DOHH2 (cell line): ENCODE data around the gene CEP85.

Source experiments
- H3F3A ChIP-seq: fragments of 200-600 bp; sonication (generic), shearing (Covaris generic); 2 replicates; pipeline ENCODE4 v1.6.0; 2016; ENCODE audit warnings: antibody characterized with exemption, mild to moderate bottlenecking; ENCODE audit not compliant: control insufficient read depth, insufficient read depth
- H3K27ac ChIP-seq: fragments of 200-600 bp; sonication (generic); 2 replicates; pipeline ENCODE4 v1.5.1; 2014; ENCODE audit warnings: low read depth, mild to moderate bottlenecking, low read length, moderate library complexity
- H3K27me3 ChIP-seq: fragments of 200-600 bp; sonication (generic); 2 replicates; pipeline ENCODE4 v1.6.1; 2014; ENCODE audit warnings: mild to moderate bottlenecking, low read length, mixed read lengths; ENCODE audit not compliant: control insufficient read depth
- H3K36me3 ChIP-seq: fragments of 200-600 bp; sonication (generic); 2 replicates; pipeline ENCODE4 v1.6.1; 2014; ENCODE audit warnings: mild to moderate bottlenecking, low read length, moderate library complexity, mixed read lengths; ENCODE audit not compliant: control insufficient read depth
- H3K4me1 ChIP-seq: fragments of 200-600 bp; sonication (generic); 2 replicates; pipeline ENCODE4 v1.6.1; 2014; ENCODE audit warnings: mild to moderate bottlenecking, low read length, mixed read lengths; ENCODE audit not compliant: control insufficient read depth
- H3K4me2 ChIP-seq: fragments of 200-600 bp; sonication (generic); 2 replicates; pipeline ENCODE4 v1.6.0; 2014; ENCODE audit warnings: mild to moderate bottlenecking, low read length, moderate library complexity
- H3K4me3 ChIP-seq: fragments of 200-600 bp; sonication (generic); 2 replicates; pipeline ENCODE4 v1.5.1; 2014; ENCODE audit warnings: mild to moderate bottlenecking, low read length, mixed read lengths
- H3K79me2 ChIP-seq: fragments of 200-600 bp; sonication (generic); 2 replicates; pipeline ENCODE4 v1.6.1; 2014; ENCODE audit warnings: mild to moderate bottlenecking, low read length, mixed read lengths; ENCODE audit not compliant: control insufficient read depth
- H3K9me2 ChIP-seq: fragments of 200-600 bp; sonication (generic); replicated peaks from 2 replicates; pipeline ENCODE4 v1.6.1; 2014; ENCODE audit warnings: mild to moderate bottlenecking, low read length, mixed read lengths; ENCODE audit not compliant: control insufficient read depth
- H3K9me3 ChIP-seq: fragments of 200-600 bp; sonication (generic); 2 replicates; pipeline ENCODE4 v1.6.1; 2014; ENCODE audit warnings: antibody characterized with exemption, low read length, mixed read lengths; ENCODE audit not compliant: control insufficient read depth, insufficient read depth
- H4K20me1 ChIP-seq: fragments of 200-600 bp; sonication (generic); 2 replicates; pipeline ENCODE4 v1.6.0; 2014; ENCODE audit warnings: low read depth, mild to moderate bottlenecking, antibody characterized with exemption, low read length, moderate library complexity; ENCODE audit not compliant: control insufficient read depth, insufficient read depth
- CTCF ChIP-seq: fragments of 200-600 bp; sonication (generic); IDR thresholded peaks from one replicate; pipeline ENCODE4 v1.5.1; 2014; ENCODE audit warnings: antibody characterized with exemption, mild to moderate bottlenecking, low read depth, low read length; ENCODE audit not compliant: poor library complexity, severe bottlenecking
- EZH2phosphoT487 ChIP-seq: fragments of 200-600 bp; sonication (generic); IDR thresholded peaks from 2 replicates; pipeline ENCODE4 v1.6.1; 2017; ENCODE audit warnings: borderline replicate concordance, mild to moderate bottlenecking, antibody characterized with exemption, low read length, moderate library complexity, mixed read lengths

CEP85 gene

GRCh38 chr1:26318338-26319064 lies 84.5 kb downstream of the CEP85 start:
- H3K4me3 ChIP-seq = peak overlapping the region; percentile 81
- H3K27ac ChIP-seq = peak overlapping the region; percentile 90
- H3K79me2 ChIP-seq = peaks cover 31% of the 10 kb centered on the region
- TF ChIP-seq CTCF (no peak), EZH2phosphoT487 (no peak)
- H3K9me2 ChIP-seq = no peaks in the 10 kb centered on the region
- peaks cover 28% of the 10 kb centered on the region for H3F3A ChIP-seq
- H3K4me2 ChIP-seq = peak overlapping the region; percentile 80
- peaks cover 95% of the 10 kb centered on the region for H3K4me1 ChIP-seq
- no peaks in the 10 kb centered on the region for H4K20me1 ChIP-seq
- H3K9me3 ChIP-seq = no peaks in the 10 kb centered on the region
- H3K27me3 ChIP-seq = no peaks in the 10 kb centered on the region
- H3K36me3 ChIP-seq = peaks cover 32% of the 10 kb centered on the region

GRCh38 chr1:26320896-26321295 lies 86.9 kb downstream of the CEP85 start:
- Histone ChIP-seq H3K27ac (peak overlapping the region; percentile 90), H3K27me3 (no peaks in the 10 kb centered on the region), H3K9me3 (no peaks in the 10 kb centered on the region), H3K9me2 (no peaks in the 10 kb centered on the region), H3K4me1 (peaks cover 72% of the 10 kb centered on the region), H3K79me2 (peaks cover 31% of the 10 kb centered on the region), H3K4me3 (peak overlapping the region; percentile 18), H3K36me3 (peaks cover 32% of the 10 kb centered on the region), H3F3A (peaks cover 28% of the 10 kb centered on the region), H4K20me1 (no peaks in the 10 kb centered on the region), H3K4me2 (peak overlapping the region; percentile 80)
- TF ChIP-seq EZH2phosphoT487 (no peak), CTCF (no peak)

- no peaks in the 10 kb centered on the region for H3K9me2 ChIP-seq
These were observed 87.5 kb downstream of the CEP85 start for GRCh38 chr1:26321315-26322041.

More at GRCh38 chr1:26321315-26322041, 87.5 kb downstream of the CEP85 start:
- Histone ChIP-seq H4K20me1 (no peaks in the 10 kb centered on the region), H3K4me2 (peak overlapping the region; percentile 80), H3K4me3 (peak overlapping the region; percentile 18), H3K79me2 (peaks cover 28% of the 10 kb centered on the region), H3F3A (peaks cover 22% of the 10 kb centered on the region), H3K9me3 (no peaks in the 10 kb centered on the region), H3K27ac (peak overlapping the region; percentile 90), H3K4me1 (peaks cover 67% of the 10 kb centered on the region), H3K36me3 (peaks cover 32% of the 10 kb centered on the region), H3K27me3 (no peaks in the 10 kb centered on the region)
- TF ChIP-seq CTCF = peak; percentile 88
- TF ChIP-seq EZH2phosphoT487 = no peak
